H1 (cell line): ENCODE measurements around the gene TOM1L2. TPM values are rescaled to one million over a fixed set of nuclear protein-coding genes. Genes with fewer than 3 reads are reported as not detected.

Source experiments
- CTCF ChIA-PET: fragments of 300-600 bp; sonication (Branson Sonifier 250); formaldehyde crosslinking; loops from one replicate; lab custom pipeline; 2021; ENCODE audit not compliant: partially characterized antibody; lab: Charles Lee
- POLR2A ChIA-PET: fragments of 300-600 bp; sonication (Branson Sonifier 250); formaldehyde crosslinking; loops from one replicate; lab custom pipeline; 2021; ENCODE audit warnings: inconsistent platforms; ENCODE audit not compliant: partially characterized antibody; lab: Charles Lee
- DNase-seq, 2 experiments: peaks; one replicate each; pipeline versions ENCODE4 v3.0.0 to v3.0.0-alpha.2; 2010 to 2022; ENCODE audit warnings: low spot score in 2 of 2, low read depth in 1 of 2, mixed read lengths in 1 of 2
- FAIRE-seq: peaks from 2 replicates; lab custom pipeline; 2011; peaks lifted over from hg19 to GRCh38; lab: Jason Lieb, UNC
- H2AFZ ChIP-seq: 2 replicates; pipeline ENCODE4 v1.8.1; 2012; ENCODE audit warnings: low read length, inconsistent platforms
- H2AK5ac ChIP-seq: 2 replicates; pipeline ENCODE4 v1.6.1; 2013; ENCODE audit warnings: low read depth, low read length
- H2BK120ac ChIP-seq: replicated peaks from 2 replicates; pipeline ENCODE3; 2013; ENCODE audit warnings: low read depth, low read length, inconsistent platforms
- H2BK12ac ChIP-seq: 2 replicates; pipeline ENCODE4 v1.6.1; 2013; ENCODE audit warnings: low read depth, low read length
- H2BK15ac ChIP-seq: 2 replicates; pipeline ENCODE4 v1.6.1; 2013; ENCODE audit warnings: low read length
- H2BK20ac ChIP-seq: 2 replicates; pipeline ENCODE4 v1.6.1; 2013; ENCODE audit warnings: low read length
- H2BK5ac ChIP-seq: 2 replicates; pipeline ENCODE4 v1.6.1; 2013; ENCODE audit warnings: low read depth, low read length
- H3K14ac ChIP-seq: 2 replicates; pipeline ENCODE4 v1.6.1; 2013; ENCODE audit warnings: inconsistent platforms; ENCODE audit not compliant: insufficient read length
- H3K18ac ChIP-seq: 2 replicates; pipeline ENCODE4 v1.6.1; 2013; ENCODE audit warnings: low read length; ENCODE audit errors: extremely low read depth
- H3K23ac ChIP-seq: 2 replicates; pipeline ENCODE4 v1.6.1; 2013; ENCODE audit warnings: inconsistent platforms; ENCODE audit not compliant: insufficient read length
- H3K23me2 ChIP-seq: 2 replicates; pipeline ENCODE4 v1.6.1; 2013; ENCODE audit warnings: low read depth, low read length
- H3K27ac ChIP-seq: 2 replicates; pipeline ENCODE4 v1.6.1; 2011; ENCODE audit warnings: low read depth, low read length, inconsistent platforms
- H3K27me3 ChIP-seq, 4 experiments: replicated peaks in 1 of 4; 1 replicate in 1 of 4; 2 replicates in 3 of 4; pipeline versions ENCODE4 v1.6.1 to v1.8.1; 2011 to 2013; ENCODE audit warnings: low read length in 3 of 4, mild to moderate bottlenecking in 3 of 4, inconsistent platforms in 2 of 4, mixed read lengths in 2 of 4, moderate library complexity in 1 of 4; ENCODE audit not compliant: control insufficient read depth in 3 of 4, insufficient read depth in 3 of 4; ENCODE audit errors: extremely low read depth in 1 of 4
- H3K36me3 ChIP-seq, 4 experiments: 2 replicates each; pipeline versions ENCODE4 v1.6.1 to v1.8.1; 2011 to 2013; ENCODE audit warnings: mild to moderate bottlenecking in 4 of 4, low read length in 3 of 4, moderate library complexity in 2 of 4, control low read depth in 1 of 4, inconsistent platforms in 1 of 4; ENCODE audit not compliant: insufficient read depth in 4 of 4, control insufficient read depth in 2 of 4
- H3K4ac ChIP-seq: replicated peaks from 2 replicates; pipeline ENCODE3; 2013; ENCODE audit warnings: low read length, low read depth, mixed read lengths, inconsistent platforms; ENCODE audit not compliant: insufficient read length
- H3K4me1 ChIP-seq, 4 experiments: replicated peaks in 1 of 4; 1 replicate in 1 of 4; 2 replicates in 3 of 4; pipeline versions ENCODE4 v1.6.1 to v1.8.1; 2011 to 2013; ENCODE audit warnings: low read length in 3 of 4, inconsistent platforms in 2 of 4, mixed read lengths in 1 of 4; ENCODE audit not compliant: insufficient read depth in 4 of 4, control insufficient read depth in 3 of 4
- H3K4me2 ChIP-seq, 2 experiments: 2 replicates each; pipeline versions ENCODE4 v1.6.1 to v1.8.1; 2011 to 2013; ENCODE audit warnings: low read depth in 2 of 2, low read length in 2 of 2, control low read depth in 1 of 2, inconsistent platforms in 1 of 2, mild to moderate bottlenecking in 1 of 2; ENCODE audit not compliant: insufficient read depth in 1 of 2
- H3K4me3 ChIP-seq, 4 experiments: fragments of 200-600, 300-600 bp in 1 of 4; sonication (generic), shearing (Covaris generic), sonication (Bioruptor Twin) in 1 of 4; 2 replicates each; pipeline versions ENCODE4 v1.5.1 to v1.8.1; 2011 to 2016; ENCODE audit warnings: low read length in 4 of 4, low read depth in 3 of 4, control low read depth in 2 of 4, inconsistent platforms in 2 of 4, mild to moderate bottlenecking in 2 of 4, mixed read lengths in 1 of 4, moderate library complexity in 1 of 4; ENCODE audit not compliant: insufficient read depth in 2 of 4; ENCODE audit errors: extremely low read depth in 1 of 4
- H3K56ac ChIP-seq: replicated peaks from 2 replicates; pipeline ENCODE3; 2013; ENCODE audit warnings: low read depth, mild to moderate bottlenecking, mixed read lengths, low read length, inconsistent platforms; ENCODE audit not compliant: insufficient read length
- H3K79me1 ChIP-seq: 2 replicates; pipeline ENCODE4 v1.6.1; 2013; ENCODE audit warnings: low read depth, low read length, control low read depth
- H3K79me2 ChIP-seq, 2 experiments: 2 replicates each; pipeline versions ENCODE4 v1.6.1 to v1.8.1; 2012 to 2013; ENCODE audit warnings: low read length in 2 of 2, mild to moderate bottlenecking in 2 of 2, inconsistent platforms in 1 of 2; ENCODE audit not compliant: insufficient read depth in 2 of 2, control insufficient read depth in 1 of 2
- H3K9ac ChIP-seq, 4 experiments: replicated peaks in 1 of 4; 1 replicate in 1 of 4; 2 replicates in 3 of 4; pipeline versions ENCODE4 v1.6.1 to v1.8.1; 2011 to 2013; ENCODE audit warnings: low read depth in 3 of 4, low read length in 3 of 4, control low read depth in 2 of 4, mild to moderate bottlenecking in 2 of 4, moderate library complexity in 2 of 4, inconsistent platforms in 1 of 4; ENCODE audit errors: extremely low read depth in 1 of 4
- H3K9me3 ChIP-seq, 2 experiments: 2 replicates each; pipeline versions ENCODE4 v1.6.1 to v1.8.1; 2012 to 2013; ENCODE audit warnings: mild to moderate bottlenecking in 2 of 2, moderate library complexity in 2 of 2, control low read depth in 1 of 2, inconsistent platforms in 1 of 2, low read depth in 1 of 2, low read length in 1 of 2, mixed read lengths in 1 of 2; ENCODE audit not compliant: insufficient read depth in 2 of 2
- H4K20me1 ChIP-seq, 2 experiments: replicated peaks in 1 of 2; 2 replicates each; pipeline versions ENCODE3 to v1.8.1; 2011 to 2013; ENCODE audit warnings: inconsistent platforms in 2 of 2, low read length in 2 of 2, mild to moderate bottlenecking in 1 of 2; ENCODE audit not compliant: insufficient read depth in 2 of 2, control insufficient read depth in 1 of 2
- H4K5ac ChIP-seq: 2 replicates; pipeline ENCODE4 v1.6.1; 2013; ENCODE audit warnings: low read length, low read depth, mixed read lengths, inconsistent platforms; ENCODE audit not compliant: insufficient read length
- H4K8ac ChIP-seq: 2 replicates; pipeline ENCODE4 v1.8.0; 2013; ENCODE audit warnings: mild to moderate bottlenecking, moderate library complexity, low read length, inconsistent platforms; ENCODE audit not compliant: insufficient read depth; ENCODE audit errors: extremely low read depth
- H4K91ac ChIP-seq: replicated peaks from 2 replicates; pipeline ENCODE3; 2013; ENCODE audit warnings: low read length, mixed read lengths, inconsistent platforms; ENCODE audit not compliant: insufficient read length
- CHD2 ChIP-seq: IDR thresholded peaks from 2 replicates; pipeline ENCODE4 v1.6.1; 2012; ENCODE audit warnings: low read length, improper control_type of control experiment
- CREB1 ChIP-seq: IDR thresholded peaks from 2 replicates; pipeline ENCODE4 v1.6.1; 2012; ENCODE audit warnings: inconsistent platforms
- POU5F1 ChIP-seq: IDR thresholded peaks from 2 replicates; pipeline ENCODE4 v1.6.1; 2011; ENCODE audit warnings: low read depth, mild to moderate bottlenecking, low read length, moderate library complexity
- RNF2 ChIP-seq: fragments of 200-900, 300-1000 bp; sonication (generic); IDR thresholded peaks from 2 replicates; pipeline ENCODE4 v1.7.1; 2016; ENCODE audit warnings: borderline replicate concordance, low read depth, mild to moderate bottlenecking, antibody characterized with exemption, low read length; ENCODE audit not compliant: poor library complexity, severe bottlenecking; ENCODE audit errors: missing control alignments
- SP2 ChIP-seq: IDR thresholded peaks from 2 replicates; pipeline ENCODE4 v1.6.1; 2012; ENCODE audit warnings: mild to moderate bottlenecking, low read length, inconsistent platforms
- WGBS, 2 experiments: shearing (Covaris generic) in 1 of 2; methylation state at CpG; one replicate each; pipeline versions ENCODE4 v1.1.6 to v1.1.7; 2013 to 2015; ENCODE audit warnings: low lambda C conversion rate in 2 of 2, mixed read lengths in 2 of 2, inconsistent platforms in 1 of 2, low coverage in 1 of 2, missing lambda C conversion rate in 1 of 2; ENCODE audit not compliant: insufficient replicate concordance in 2 of 2, insufficient coverage in 1 of 2, insufficient read length in 1 of 2; ENCODE audit errors: extremely low coverage in 1 of 2, missing lambda C conversion rate in 1 of 2; 5-methylcytosine and 5-hydroxymethylcytosine counted together
- polyA plus RNA-seq, 7 experiments: library from polyadenylated mRNA; depleted of rRNA in 3 of 7; stranded (reverse) in 5 of 7; unstranded in 2 of 7; fragments of >200 nt in 5 of 7; fragments of 200-250 nt in 2 of 7; gene quantifications; 1 replicate in 5 of 7; 2 replicates in 1 of 7; 4 replicates in 1 of 7; pipeline versions ENCODE4 v1.2.1 to v1.2.3, GENCODE V29; 2011 to 2013; ENCODE audit warnings: missing spikeins in 2 of 7, mixed read lengths in 2 of 7
- total RNA-seq: library from RNA; stranded (reverse); fragmentation: NEBNext Ultra II Directional; extraction: Animal tissue kit (Norgen Biotek cat#: 25700); gene quantifications from 2 replicates; pipeline ENCODE4 v1.2.1, GENCODE V29; 2021

The TOM1L2 gene
- total and polyA plus RNA-seq, 2 of the 8 experiments (the other 6 are each of a cell fraction or from before 2014, with no cell fraction given): 2.0 to 3.4 TPM

- Histone ChIP-seq H2BK12ac (no peak overlapping the region), H3K23ac (no peak overlapping the region), H2BK20ac (no peak overlapping the region), H3K9ac (no peak overlapping the region), H3K27ac (no peak overlapping the region), H3K27me3 (no peaks in the 10 kb centered on the region), H4K8ac (no peak overlapping the region), H4K20me1 (no peaks in the 10 kb centered on the region), H3K14ac (no peak overlapping the region), H2BK15ac (no peak overlapping the region), H3K18ac (no peak overlapping the region), H3K4me2 (no peak overlapping the region), H3K9me3 (no peaks in the 10 kb centered on the region), H3K36me3 (no peaks in the 10 kb centered on the region), H2BK120ac (no peak overlapping the region), H4K91ac (no peak overlapping the region), H4K5ac (no peak overlapping the region), H2AK5ac (no peak overlapping the region), H3K4ac (no peak overlapping the region), H3K4me1 (peaks cover 0 to 3% (median under 1%) of the 10 kb centered on the region in 4 experiments; a peak in 2 of 7 replicates), H2BK5ac (no peak overlapping the region), H3K4me3 (no peak overlapping the region), H3K79me1 (no peaks in the 10 kb centered on the region), H3K56ac (no peak overlapping the region), H3K23me2 (0 out of 2 replicates have a peak, but pooled peaks cover 1% of the 10 kb centered on the region), H2AFZ (no peak overlapping the region), H3K79me2 (no peaks in the 10 kb centered on the region)
- no peak for FAIRE-seq
- DNase-seq: no peak
- WGBS, 2 experiments: 90% methylated on average over 2 of the region's 2 CpGs; no CpG with 5 or more reads in 1 of the 2 experiments
- ChIA-PET CTCF (interaction anchor here (0.9 to 9.0 kb wide), 6 partner anchors 7 to 135 kb away, joined by 3 to 85 read pairs (median 16); no protein-coding TSS in a partner anchor), POLR2A (interaction anchor here (0.9 kb wide), 1 partner anchor 62 kb away, joined by 3 read pairs; the partner anchor contains the start of gene SREBF1)
- TF ChIP-seq CREB1 (no peak), POU5F1 (no peak), RNF2 (no peak), SP2 (no peak), CHD2 (no peak)
Observed at GRCh38 chr17:17898673-17899072, 73.5 kb downstream of the TOM1L2 start.
